ENCODE data around the gene GFI1B. TPM values are rescaled to one million over a fixed set of nuclear protein-coding genes. Genes with fewer than 3 reads are reported as not detected.
"Not testable (repeated sequence)": the region's sequence is repeated elsewhere in the genome, so short reads cannot be mapped to it uniquely, and the experiment has no call there.

Gene GFI1B
- total RNA-seq, 2 donors from 2014 or later: 0.12 TPM; not detected in 1

DNA sequence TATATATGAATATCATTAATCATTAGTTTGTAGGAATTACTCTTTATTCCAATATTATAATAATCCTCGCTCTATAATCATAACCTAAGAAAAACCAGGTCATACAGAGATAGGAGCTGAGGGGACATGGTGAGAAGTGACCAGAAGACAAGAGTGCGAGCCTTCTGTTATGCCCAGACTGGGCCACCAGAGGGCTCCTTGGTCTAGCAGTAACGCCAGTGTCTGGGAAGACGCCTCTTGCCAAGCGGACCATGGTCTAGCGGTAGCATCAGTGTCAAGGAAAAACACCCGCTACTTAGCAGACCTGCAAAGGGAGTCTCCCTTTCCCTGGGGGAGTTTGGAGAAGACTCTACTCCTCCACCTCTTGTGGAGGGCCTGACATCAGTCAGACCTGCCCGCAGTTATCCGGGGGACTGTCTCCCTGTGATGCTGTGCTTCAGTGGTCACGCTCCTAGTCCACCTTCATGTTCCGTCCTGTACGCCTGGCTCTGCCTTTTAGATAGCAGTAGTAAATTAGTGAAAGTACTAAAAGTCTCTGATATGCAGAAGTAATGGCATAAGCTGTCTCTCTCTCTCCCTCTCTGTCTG is 62.5 kb downstream of the GFI1B start:
- intact Hi-C loops (cut with DNase I): loop anchor here in 1 of 2 donors (10.0 kb wide), 1 partner anchor 104 kb away; no protein-coding TSS in a partner anchor
- ATAC-seq: not testable (repeated sequence)
- peak; percentile 56 for DNase-seq

Small RNAs within 50 kb of the gene (microRNA-seq; reads per million reads assigned to microRNA genes)
- 0.60 to 4.6 reads per million in 2 donors for gene MIR548AW

Other genes starting within 250 kb of the GFI1B start
- under 1 TPM; 0.18 to 0.32 TPM for gene AK8, start 100.4 kb upstream of the GFI1B start, total RNA-seq
- 1 to 10 TPM; 5.4 to 6.5 TPM for gene SPACA9, start 99.8 kb upstream of the GFI1B start, total RNA-seq
- gene TSC1, start 34.1 kb upstream of the GFI1B start, total RNA-seq: 10 to 100 TPM; 25.3 to 30.5 TPM
- 10 to 100 TPM; 30.9 to 35.2 TPM for gene GTF3C5, start 52.3 kb downstream of the GFI1B start, total RNA-seq
- 1 to 10 TPM; 2.5 to 8.8 TPM for gene CEL, start 83.3 kb downstream of the GFI1B start, total RNA-seq
- 10 to 100 TPM; 27.0 to 29.3 TPM for gene RALGDS, start 142.5 kb downstream of the GFI1B start, total RNA-seq
- 10 to 100 TPM; 10.8 to 12.8 TPM for gene GBGT1, start 185.2 kb downstream of the GFI1B start, total RNA-seq
- not detected for gene OBP2B, start 230.6 kb downstream of the GFI1B start, total RNA-seq

Measured in left cardiac atrium (tissue), 4 donors.